ENCODE data around the gene IFI27.
A peak's percentile ranks its signal among the peaks of the same experiment; 100 is the strongest.

Gene IFI27

GRCh38 chr14:94077823-94078222 lies 32.7 kb upstream of the IFI27 start:
- Histone ChIP-seq H3K9me3 (ENCODE audit: insufficient read depth, low read depth, low read length) (peaks cover 13% of the 10 kb centered on the region; the same call in 1 of the 2 replicates), H3K79me2 (ENCODE audit: insufficient read depth, low read length) (peaks cover 94% of the 10 kb centered on the region), H3K4me3 (ENCODE audit: low read length, poor library complexity, severe bottlenecking) (peak overlapping the region; percentile 88), H4K20me1 (ENCODE audit: insufficient read depth, low read length, poor library complexity, severe bottlenecking) (peaks cover 54% of the 10 kb centered on the region), H3F3A (ENCODE audit: low read depth) (no peaks in the 10 kb centered on the region), H3K27me3 (ENCODE audit: insufficient read depth, low read length, poor library complexity, severe bottlenecking) (no peaks in the 10 kb centered on the region), H2AFZ (ENCODE audit: low read length) (no peak overlapping the region), H3K9ac (ENCODE audit: low read depth, low read length, poor library complexity, severe bottlenecking) (peak overlapping the region; percentile 96), H3K36me3 (ENCODE audit: insufficient read depth, low read length) (peaks cover 5% of the 10 kb centered on the region; the same call in 1 of the 2 replicates), H3K4me2 (ENCODE audit: low read depth, low read length, poor library complexity, severe bottlenecking) (peak overlapping the region; percentile 85), H3K9me2 (replicated peaks; ENCODE audit: low read depth, low read length) (no peaks in the 10 kb centered on the region), H3K4me1 (ENCODE audit: insufficient read depth, low read length, poor library complexity, severe bottlenecking) (peaks cover 49% of the 10 kb centered on the region)
- TF ChIP-seq EZH2phosphoT487 (IDR thresholded peaks at IDR 0.05; ENCODE audit: borderline replicate concordance) (no peak), CTCF (conservative IDR thresholded peaks at IDR 0.05; ENCODE audit: low read length) (no peak)

- Histone ChIP-seq H3K4me2 (ENCODE audit: low read depth, low read length, poor library complexity, severe bottlenecking) (peak overlapping the region; percentile 85), H2AFZ (ENCODE audit: low read length) (peak overlapping the region; percentile 77; the same call in 1 of the 2 replicates), H4K20me1 (ENCODE audit: insufficient read depth, low read length, poor library complexity, severe bottlenecking) (peaks cover 50% of the 10 kb centered on the region), H3K4me1 (ENCODE audit: insufficient read depth, low read length, poor library complexity, severe bottlenecking) (peaks cover 49% of the 10 kb centered on the region), H3K79me2 (ENCODE audit: insufficient read depth, low read length) (peaks cover 72% of the 10 kb centered on the region), H3K27me3 (ENCODE audit: insufficient read depth, low read length, poor library complexity, severe bottlenecking) (no peaks in the 10 kb centered on the region), H3K9ac (ENCODE audit: low read depth, low read length, poor library complexity, severe bottlenecking) (peak overlapping the region; percentile 96), H3K9me2 (replicated peaks; ENCODE audit: low read depth, low read length) (no peaks in the 10 kb centered on the region), H3F3A (ENCODE audit: low read depth) (no peaks in the 10 kb centered on the region), H3K9me3 (ENCODE audit: insufficient read depth, low read depth, low read length) (0 out of 2 replicates have a peak, but pooled peaks cover 6% of the 10 kb centered on the region), H3K36me3 (ENCODE audit: insufficient read depth, low read length) (no peaks in the 10 kb centered on the region; the same call in 1 of the 2 replicates), H3K4me3 (ENCODE audit: low read length, poor library complexity, severe bottlenecking) (peak overlapping the region; percentile 88)
- no peak for TF ChIP-seq CTCF (conservative IDR thresholded peaks at IDR 0.05; ENCODE audit: low read length)
- TF ChIP-seq EZH2phosphoT487 (IDR thresholded peaks at IDR 0.05; ENCODE audit: borderline replicate concordance): no peak
These were observed 30.5 kb upstream of the IFI27 start for GRCh38 chr14:94079891-94080620.

GRCh38 chr14:94080621-94081385 lies 29.7 kb upstream of the IFI27 start, which contains the start of the genes DDX24 and IFI27L1:
DDX24 (minus strand) TSS chr14:94081202; CDS start chr14:94079742, 1,460 bp downstream.
IFI27L1 (plus strand) TSS chr14:94081310; CDS start chr14:94096938, 15,628 bp downstream.
- H2AFZ ChIP-seq (ENCODE audit: low read length): peak within 1 kb of the TSS; percentile 96
- H3K27me3 ChIP-seq (ENCODE audit: insufficient read depth, low read length, poor library complexity, severe bottlenecking): no peaks in the 10 kb centered on the region
- H3K4me3 ChIP-seq (ENCODE audit: low read length, poor library complexity, severe bottlenecking): peak within 1 kb of the TSS; percentile 88
- no peaks in the 10 kb centered on the region for H3F3A ChIP-seq (ENCODE audit: low read depth)
- peaks cover 65% of the 10 kb centered on the region for H3K79me2 ChIP-seq (ENCODE audit: insufficient read depth, low read length)
- TF ChIP-seq EZH2phosphoT487 (IDR thresholded peaks at IDR 0.05; ENCODE audit: borderline replicate concordance): no peak
- TF ChIP-seq CTCF (conservative IDR thresholded peaks at IDR 0.05; ENCODE audit: low read length): no peak
- H3K9me2 ChIP-seq (replicated peaks; ENCODE audit: low read depth, low read length): no peaks in the 10 kb centered on the region
- H3K9ac ChIP-seq (ENCODE audit: low read depth, low read length, poor library complexity, severe bottlenecking): peak within 1 kb of the TSS; percentile 96
- 0 out of 2 replicates have a peak, but pooled peaks cover 1% of the 10 kb centered on the region for H3K9me3 ChIP-seq (ENCODE audit: insufficient read depth, low read depth, low read length)
- H3K4me1 ChIP-seq (ENCODE audit: insufficient read depth, low read length, poor library complexity, severe bottlenecking): peaks cover 42% of the 10 kb centered on the region
- H4K20me1 ChIP-seq (ENCODE audit: insufficient read depth, low read length, poor library complexity, severe bottlenecking): peaks cover 44% of the 10 kb centered on the region
- peak within 1 kb of the TSS; percentile 85 for H3K4me2 ChIP-seq (ENCODE audit: low read depth, low read length, poor library complexity, severe bottlenecking)
- H3K36me3 ChIP-seq (ENCODE audit: insufficient read depth, low read length): no peaks in the 10 kb centered on the region; the same call in 1 of the 2 replicates
